Measurements from ENCODE around the gene TCF7L1. TPM values are rescaled to one million over a fixed set of nuclear protein-coding genes. Genes with fewer than 3 reads are reported as not detected.

Gene TCF7L1
- total RNA-seq, 1 donor from 2014 or later: 0.19 TPM

GRCh38 chr2:85273738-85274731, 140.8 kb downstream of the TCF7L1 start:
- Mint-ChIP-seq H3K27me3 (peaks cover 19% of the 10 kb centered on the region), H3K27ac (no peak overlapping the region), H3K4me1 (no peaks in the 10 kb centered on the region), H3K36me3 (ENCODE audit: low read depth) (no peaks in the 10 kb centered on the region), H3K4me3 (no peak overlapping the region), H3K9me3 (no peaks in the 10 kb centered on the region)
- DNase-seq: no peak
- intact Hi-C loops (cut with micrococcal nuclease): no loop called here

DNA sequence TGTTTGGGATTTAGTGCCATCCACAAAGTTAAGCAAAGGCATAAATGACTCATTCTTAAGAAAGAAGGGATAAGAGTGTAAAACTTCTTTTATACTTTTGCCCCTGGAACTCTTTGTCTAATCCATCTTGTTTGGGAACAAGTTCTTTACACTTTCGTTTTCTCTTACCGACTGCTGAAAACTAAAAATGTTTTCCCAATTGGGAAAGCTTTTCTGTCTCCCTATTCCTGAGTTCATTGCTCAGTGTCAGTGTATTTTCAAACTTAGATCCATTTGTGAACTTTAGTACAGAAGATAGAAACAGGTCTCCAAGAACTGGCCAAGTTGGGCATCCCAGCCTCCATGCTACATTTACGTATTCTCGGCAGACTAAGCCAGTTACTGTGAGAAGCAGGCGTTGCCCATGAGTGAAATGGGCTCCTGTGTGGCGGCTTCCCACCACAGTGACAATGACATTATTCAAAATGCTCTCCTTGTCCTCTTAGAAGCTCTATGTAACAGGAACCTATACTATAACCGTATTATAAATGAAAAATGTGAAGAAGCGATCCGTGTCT, 142.9 kb downstream of the TCF7L1 start:
- Mint-ChIP-seq H3K27me3 (peaks cover 21% of the 10 kb centered on the region), H3K9me3 (no peaks in the 10 kb centered on the region), H3K4me1 (no peaks in the 10 kb centered on the region), H3K4me3 (no peak overlapping the region), H3K36me3 (ENCODE audit: low read depth) (no peaks in the 10 kb centered on the region), H3K27ac (no peak overlapping the region)
- intact Hi-C loops (cut with micrococcal nuclease): no loop called here
- no peak for DNase-seq

DNA sequence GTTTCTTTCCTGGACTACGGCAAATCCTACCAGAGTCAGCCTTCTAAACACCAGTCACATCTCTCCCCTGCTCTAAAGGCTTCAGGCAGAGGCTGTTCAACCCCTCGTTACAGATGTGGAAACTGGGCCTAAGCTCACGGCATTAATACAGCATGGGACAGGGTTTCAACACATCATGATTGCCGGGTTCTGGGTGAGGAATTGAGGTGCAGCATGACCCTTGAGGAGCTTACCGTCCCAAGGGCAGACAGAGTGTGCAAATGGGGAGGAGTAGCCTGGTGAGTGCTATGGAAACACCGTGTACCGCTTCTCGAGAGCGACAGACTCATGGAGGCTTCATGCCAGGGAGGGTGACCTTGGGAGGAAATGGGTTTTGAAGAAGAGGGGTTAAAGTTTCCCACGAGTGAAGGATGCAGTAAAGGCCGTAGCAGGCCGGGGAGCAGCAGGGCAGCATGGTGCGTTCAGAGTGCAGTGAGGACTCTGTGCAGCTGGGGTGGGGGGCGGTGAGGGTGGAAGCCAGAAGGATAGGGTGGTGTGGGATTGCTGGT, 143.5 kb downstream of the TCF7L1 start:
- H3K36me3 Mint-ChIP-seq (ENCODE audit: low read depth): no peaks in the 10 kb centered on the region
- H3K4me1 Mint-ChIP-seq: no peaks in the 10 kb centered on the region
- peaks cover 16% of the 10 kb centered on the region for H3K27me3 Mint-ChIP-seq
- no peak overlapping the region for H3K4me3 Mint-ChIP-seq
- no peaks in the 10 kb centered on the region for H3K9me3 Mint-ChIP-seq
- no peak overlapping the region for H3K27ac Mint-ChIP-seq
- DNase-seq: no peak
- intact Hi-C loops (cut with micrococcal nuclease): no loop called here

- intact Hi-C loops (cut with micrococcal nuclease): no loop called here
- no peaks in the 10 kb centered on the region for H3K4me1 Mint-ChIP-seq
- no peak overlapping the region for H3K4me3 Mint-ChIP-seq
- DNase-seq: no peak
- no peak overlapping the region for H3K27ac Mint-ChIP-seq
- H3K27me3 Mint-ChIP-seq: peaks cover 13% of the 10 kb centered on the region
- no peaks in the 10 kb centered on the region for H3K36me3 Mint-ChIP-seq (ENCODE audit: low read depth)
- no peaks in the 10 kb centered on the region for H3K9me3 Mint-ChIP-seq
Observed at GRCh38 chr2:85277416-85278158, 144.4 kb downstream of the TCF7L1 start.

DNA sequence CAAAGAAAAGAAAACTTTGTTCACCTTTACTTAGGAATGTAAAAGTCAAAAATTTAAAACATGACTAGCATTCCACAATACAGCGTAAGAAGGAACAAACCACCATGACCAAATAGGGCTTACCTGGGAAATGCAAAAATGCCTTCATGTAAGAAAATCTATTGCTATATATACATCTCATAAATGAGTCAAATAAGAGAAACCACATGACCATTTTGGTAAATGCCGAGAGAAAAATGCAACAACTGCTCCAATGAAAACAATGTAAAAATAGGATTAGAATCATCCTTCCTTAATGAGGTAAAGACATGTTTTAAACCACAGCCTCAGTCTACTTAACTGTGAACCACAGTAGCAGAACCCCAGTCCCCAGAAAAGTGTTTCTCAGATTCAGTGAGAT, 145.2 kb downstream of the TCF7L1 start:
- H3K27ac Mint-ChIP-seq: no peak overlapping the region
- H3K36me3 Mint-ChIP-seq (ENCODE audit: low read depth): no peaks in the 10 kb centered on the region
- no peak for DNase-seq
- no peak overlapping the region for H3K4me3 Mint-ChIP-seq
- H3K27me3 Mint-ChIP-seq: peaks cover 10% of the 10 kb centered on the region
- H3K4me1 Mint-ChIP-seq: no peaks in the 10 kb centered on the region
- intact Hi-C loops (cut with micrococcal nuclease): no loop called here
- H3K9me3 Mint-ChIP-seq: no peaks in the 10 kb centered on the region

DNA sequence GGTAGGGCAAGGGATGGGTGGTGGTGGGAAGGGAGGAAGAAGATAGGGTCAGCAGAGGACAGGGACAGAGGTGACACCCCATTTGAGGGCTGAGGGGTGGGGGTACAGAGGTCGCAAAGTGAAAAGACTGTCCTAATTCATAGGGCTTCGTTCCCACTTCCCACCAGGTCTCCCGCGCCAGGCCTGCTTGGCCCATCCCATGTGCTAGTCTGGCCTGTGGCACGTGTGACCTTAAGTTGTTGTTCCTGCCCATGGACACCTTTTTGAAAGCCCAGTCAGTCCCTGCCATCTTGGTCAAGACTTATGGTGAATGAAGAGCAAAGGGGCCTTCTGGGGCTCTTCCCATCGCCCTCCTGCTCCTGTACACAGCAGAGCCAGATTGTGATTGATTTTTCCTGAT, 148.4 kb downstream of the TCF7L1 start:
- no peak for DNase-seq
- Mint-ChIP-seq H3K4me3 (no peak overlapping the region), H3K27ac (no peak overlapping the region), H3K27me3 (peaks cover 8% of the 10 kb centered on the region), H3K4me1 (peaks cover 3% of the 10 kb centered on the region), H3K9me3 (no peaks in the 10 kb centered on the region), H3K36me3 (ENCODE audit: low read depth) (no peaks in the 10 kb centered on the region)
- intact Hi-C loops (cut with micrococcal nuclease): no loop called here

- intact Hi-C loops (cut with micrococcal nuclease): no loop called here
Observed at GRCh38 chr2:85282914-85283313, 149.7 kb downstream of the TCF7L1 start.

GRCh38 chr2:85283641-85284040, 150.4 kb downstream of the TCF7L1 start:
- intact Hi-C loops (cut with micrococcal nuclease): no loop called here
- Mint-ChIP-seq H3K9me3 (no peaks in the 10 kb centered on the region), H3K27me3 (peaks cover 6% of the 10 kb centered on the region), H3K36me3 (ENCODE audit: low read depth) (no peaks in the 10 kb centered on the region), H3K4me1 (peaks cover 10% of the 10 kb centered on the region), H3K4me3 (no peak overlapping the region), H3K27ac (no peak overlapping the region)
- no peak for DNase-seq

More at GRCh38 chr2:85282914-85283313, 149.7 kb downstream of the TCF7L1 start:
- no peak for DNase-seq
- H3K9me3 Mint-ChIP-seq: no peaks in the 10 kb centered on the region
- H3K27me3 Mint-ChIP-seq: peaks cover 6% of the 10 kb centered on the region
- H3K36me3 Mint-ChIP-seq (ENCODE audit: low read depth): no peaks in the 10 kb centered on the region
- no peak overlapping the region for H3K27ac Mint-ChIP-seq
- H3K4me1 Mint-ChIP-seq: peaks cover 10% of the 10 kb centered on the region
- no peak overlapping the region for H3K4me3 Mint-ChIP-seq

DNA sequence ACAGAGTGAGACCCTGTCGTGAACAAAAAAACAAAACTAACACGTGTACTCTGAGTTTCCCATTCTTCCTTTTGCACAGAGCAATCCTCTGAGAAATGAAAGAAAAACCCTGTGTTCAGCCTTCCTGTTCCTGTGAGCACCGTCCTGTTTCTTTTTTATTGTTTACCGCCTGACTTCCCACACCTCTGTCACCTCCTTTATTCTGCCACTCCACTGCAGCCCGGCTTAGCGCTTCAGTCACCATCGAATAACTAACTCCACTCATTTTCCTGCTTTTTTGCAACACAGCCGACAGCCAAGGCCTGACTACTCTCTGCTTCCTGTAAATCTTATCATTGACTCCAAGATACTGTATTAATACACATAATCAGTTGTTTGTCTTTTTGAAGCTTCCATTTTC, 153.7 kb downstream of the TCF7L1 start:
- H3K27me3 Mint-ChIP-seq: no peaks in the 10 kb centered on the region
- intact Hi-C loops (cut with micrococcal nuclease): loop anchor here (5.0 kb wide), 2 partner anchors 100 to 155 kb away; partner anchors contain the start of gene TCF7L1

DNA sequence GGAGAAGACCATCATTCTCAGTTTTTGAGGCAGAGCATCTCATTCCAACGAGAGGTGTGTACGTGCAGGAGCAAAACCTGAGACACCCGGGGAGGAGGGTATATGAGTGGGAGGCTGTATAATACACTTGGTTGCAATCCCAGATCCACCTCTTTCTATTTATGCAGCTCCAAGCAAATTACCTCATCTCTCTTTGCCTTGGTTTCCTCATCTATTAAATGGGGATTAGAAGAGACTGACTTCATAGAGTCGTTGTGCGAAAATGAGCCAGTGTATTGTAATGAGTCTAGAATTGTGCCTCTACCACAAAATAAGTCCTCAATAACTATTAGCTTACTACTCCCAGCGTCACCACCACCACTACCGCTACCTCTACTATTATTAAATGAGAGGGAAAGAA, 154.5 kb downstream of the TCF7L1 start:
- no peak for DNase-seq
- no peak overlapping the region for H3K4me3 Mint-ChIP-seq
- no peaks in the 10 kb centered on the region for H3K9me3 Mint-ChIP-seq
- H3K36me3 Mint-ChIP-seq (ENCODE audit: low read depth): no peaks in the 10 kb centered on the region
- intact Hi-C loops (cut with micrococcal nuclease): loop anchor here (5.0 kb wide), 2 partner anchors 100 to 155 kb away; partner anchors contain the start of gene TCF7L1
- H3K4me1 Mint-ChIP-seq: peaks cover 21% of the 10 kb centered on the region
- no peak overlapping the region for H3K27ac Mint-ChIP-seq
- no peaks in the 10 kb centered on the region for H3K27me3 Mint-ChIP-seq

More for the DNA sequence above, 153.7 kb downstream of the TCF7L1 start:
- Mint-ChIP-seq H3K4me1 (peaks cover 21% of the 10 kb centered on the region), H3K36me3 (ENCODE audit: low read depth) (no peaks in the 10 kb centered on the region), H3K9me3 (no peaks in the 10 kb centered on the region), H3K4me3 (peak overlapping the region; percentile 57), H3K27ac (peak overlapping the region; percentile 67)
- DNase-seq: peak; percentile 68

- Mint-ChIP-seq H3K27me3 (no peaks in the 10 kb centered on the region), H3K4me1 (peaks cover 21% of the 10 kb centered on the region), H3K27ac (no peak overlapping the region), H3K9me3 (no peaks in the 10 kb centered on the region), H3K36me3 (ENCODE audit: low read depth) (no peaks in the 10 kb centered on the region), H3K4me3 (no peak overlapping the region)
- intact Hi-C loops (cut with micrococcal nuclease): loop anchor here (5.0 kb wide), 2 partner anchors 101 to 156 kb away; partner anchors contain the start of gene TCF7L1
- no peak for DNase-seq
Observed at GRCh38 chr2:85288244-85288725, 155.1 kb downstream of the TCF7L1 start.

DNA sequence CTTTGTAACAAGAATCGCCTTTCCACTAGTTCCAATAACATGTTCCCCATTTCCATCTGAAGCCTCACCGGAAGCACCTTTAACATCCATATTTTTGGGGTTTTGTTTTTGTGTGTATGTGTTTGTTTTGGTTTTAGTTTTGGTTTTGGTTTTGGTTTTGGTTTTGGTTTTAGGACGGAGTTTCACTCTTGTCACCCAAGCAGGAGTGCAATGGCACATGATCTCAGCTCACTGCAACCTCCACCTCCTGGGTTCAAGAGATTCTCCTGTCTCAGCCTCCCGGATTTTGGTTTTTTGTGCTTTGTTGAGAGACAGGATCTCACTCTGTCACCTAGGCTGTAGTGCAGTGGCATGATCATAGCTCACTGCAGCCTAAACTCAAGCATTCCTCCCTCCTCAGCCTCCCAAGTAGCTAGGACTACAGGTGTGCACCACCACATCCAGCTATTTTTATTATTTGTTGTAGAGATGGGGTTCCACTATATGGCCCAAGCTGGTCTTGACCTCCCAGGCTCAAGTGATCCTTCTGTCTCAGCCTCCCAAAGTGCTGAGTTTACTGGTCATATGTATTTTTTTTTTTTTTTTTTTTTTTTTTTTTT, 158.3 kb downstream of the TCF7L1 start:
- Mint-ChIP-seq H3K9me3 (no peaks in the 10 kb centered on the region), H3K4me1 (peaks cover 18% of the 10 kb centered on the region), H3K36me3 (ENCODE audit: low read depth) (no peaks in the 10 kb centered on the region), H3K27ac (peak overlapping the region; percentile 56), H3K27me3 (peaks cover 7% of the 10 kb centered on the region), H3K4me3 (peak overlapping the region; percentile 28)
- peak; percentile 82 for DNase-seq
- intact Hi-C loops (cut with micrococcal nuclease): no loop called here

DNA sequence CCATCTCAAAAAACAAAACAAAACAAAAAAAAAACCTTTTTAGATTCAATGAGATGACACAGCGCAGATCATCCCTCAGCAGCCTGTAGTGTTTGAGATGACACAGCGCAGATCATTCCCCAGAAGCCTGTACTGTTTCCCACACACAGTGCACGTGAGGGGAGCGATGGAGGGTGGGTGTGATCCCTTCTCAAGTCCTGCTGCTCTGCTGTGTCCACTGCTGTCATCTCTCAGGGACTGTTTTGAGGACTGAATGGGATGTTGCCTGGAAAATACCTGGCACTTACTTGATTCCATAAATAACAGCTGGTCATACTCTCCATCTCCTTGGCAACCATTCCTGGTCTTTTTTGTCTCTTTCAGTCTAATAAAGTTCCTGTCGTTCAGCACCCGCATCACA, 168.9 kb downstream of the TCF7L1 start:
- no peak for DNase-seq
- Mint-ChIP-seq H3K27me3 (peaks cover 25% of the 10 kb centered on the region), H3K36me3 (ENCODE audit: low read depth) (no peaks in the 10 kb centered on the region), H3K4me3 (no peak overlapping the region), H3K27ac (no peak overlapping the region), H3K4me1 (peaks cover 7% of the 10 kb centered on the region), H3K9me3 (no peaks in the 10 kb centered on the region)
- intact Hi-C loops (cut with micrococcal nuclease): no loop called here
